Common myeloid progenitor, CD34-positive (primary cell): Measurements from ENCODE around the gene OLFML2B.

Experiments used
- CTCF ChIA-PET: fragments of 350-600 bp; sonication (Branson Sonifier 250); formaldehyde crosslinking; loops from one replicate; lab custom pipeline; 2021; ENCODE audit warnings: antibody characterized with exemption; lab: Charles Lee
- POLR2A ChIA-PET: fragments of 350-600 bp; sonication (Branson Sonifier 250); formaldehyde crosslinking; loops from one replicate; lab custom pipeline; 2021; ENCODE audit warnings: antibody characterized with exemption; lab: Charles Lee
- DNase-seq, 3 donors: peaks; one replicate each; pipeline versions ENCODE4 v3.0.0 to v3.0.0-alpha.2; 2013
- H3K27ac ChIP-seq, 2 experiments: 1 replicate in 1 of 2; 2 replicates in 1 of 2; pipeline ENCODE4 v1.7.0; 2013; ENCODE audit warnings: inconsistent platforms in 2 of 2, low read length in 2 of 2, mild to moderate bottlenecking in 2 of 2, low read depth in 1 of 2, moderate library complexity in 1 of 2; ENCODE audit not compliant: severe bottlenecking in 2 of 2, insufficient read depth in 1 of 2, poor library complexity in 1 of 2
- H3K27me3 ChIP-seq, 5 experiments: replicated peaks in 2 of 5; 1 replicate in 3 of 5; 2 replicates in 2 of 5; pipeline versions ENCODE4 v1.6.1 to v1.7.0; 2013; ENCODE audit warnings: low read length in 4 of 5, mild to moderate bottlenecking in 2 of 5, moderate library complexity in 2 of 5, inconsistent platforms in 1 of 5; ENCODE audit not compliant: insufficient read depth in 5 of 5, control insufficient read depth in 4 of 5
- H3K36me3 ChIP-seq, 4 experiments: 1 replicate in 2 of 4; 2 replicates in 2 of 4; pipeline versions ENCODE4 v1.6.1 to v1.7.0; 2013; ENCODE audit warnings: low read length in 3 of 4, control low read depth in 1 of 4, mild to moderate bottlenecking in 1 of 4; ENCODE audit not compliant: control insufficient read depth in 4 of 4, insufficient read depth in 4 of 4
- H3K4me1 ChIP-seq, 4 experiments: 1 replicate in 3 of 4; 2 replicates in 1 of 4; pipeline versions ENCODE4 v1.6.1 to v1.7.1; 2013; ENCODE audit warnings: low read length in 3 of 4, mild to moderate bottlenecking in 3 of 4, control low read depth in 1 of 4, inconsistent platforms in 1 of 4, moderate library complexity in 1 of 4; ENCODE audit not compliant: control insufficient read depth in 4 of 4, insufficient read depth in 4 of 4; ENCODE audit errors: control extremely low read depth in 1 of 4
- H3K4me3 ChIP-seq, 7 experiments: 1 replicate in 4 of 7; 2 replicates in 3 of 7; pipeline versions ENCODE4 v1.5.1 to v1.7.0; 2013; ENCODE audit warnings: mild to moderate bottlenecking in 7 of 7, low read length in 6 of 7, moderate library complexity in 6 of 7, inconsistent platforms in 2 of 7, low read depth in 2 of 7, control low read depth in 1 of 7; ENCODE audit not compliant: insufficient read depth in 4 of 7, control insufficient read depth in 1 of 7; ENCODE audit errors: extremely low read depth in 1 of 7
- H3K9me3 ChIP-seq, 5 experiments: 1 replicate in 4 of 5; 2 replicates in 1 of 5; pipeline versions ENCODE4 v1.6.1 to v1.7.1; 2013; ENCODE audit warnings: low read length in 4 of 5, mild to moderate bottlenecking in 2 of 5, inconsistent platforms in 1 of 5, low read depth in 1 of 5, moderate library complexity in 1 of 5; ENCODE audit not compliant: control insufficient read depth in 4 of 5, insufficient read depth in 2 of 5; ENCODE audit errors: control extremely low read depth in 1 of 5
- WGBS: methylation state at CpG from one replicate; pipeline ENCODE4 v1.1.5; 2013; ENCODE audit not compliant: insufficient coverage; 5-methylcytosine and 5-hydroxymethylcytosine counted together

The OLFML2B gene

GRCh38 chr1:162026881-162027280 lies 3.2 kb upstream of the OLFML2B start:
- ChIA-PET POLR2A (no interaction called here), CTCF (interaction anchor here (0.7 to 1.4 kb wide), 3 partner anchors 11 to 243 kb away, joined by 3 to 6 read pairs (median 5); no protein-coding TSS in a partner anchor)
- DNase-seq: peak in 1 of 3 donors; percentile 13
- Histone ChIP-seq H3K9me3 (peaks cover 0 to 2% (median 0%) of the 10 kb centered on the region in 5 experiments), H3K27ac (no peak overlapping the region), H3K36me3 (no peaks in the 10 kb centered on the region), H3K4me3 (no peak overlapping the region), H3K4me1 (peaks cover 4 to 18% (median 13%) of the 10 kb centered on the region in 4 experiments), H3K27me3 (peaks cover 0 to 19% (median 5%) of the 10 kb centered on the region in 5 experiments)
- 100% methylated on average over 1 of the region's 2 CpGs for WGBS

- DNase-seq: no peak
- WGBS: 95% methylated on average over 2 of the region's 2 CpGs
- no peaks in the 10 kb centered on the region for H3K36me3 ChIP-seq
- ChIA-PET CTCF (interaction anchor here (0.6 to 3.8 kb wide), 8 partner anchors 11 to 242 kb away, joined by 3 to 30 read pairs (median 4); no protein-coding TSS in a partner anchor), POLR2A (no interaction called here)
- H3K27ac ChIP-seq: no peak overlapping the region
- H3K9me3 ChIP-seq: peaks cover 0 to 2% (median 0%) of the 10 kb centered on the region in 5 experiments
- H3K4me3 ChIP-seq: no peak overlapping the region
- peaks cover 4 to 18% (median 13%) of the 10 kb centered on the region in 4 experiments for H3K4me1 ChIP-seq
- H3K27me3 ChIP-seq: peaks cover 0 to 19% (median 5%) of the 10 kb centered on the region in 5 experiments
Measured at GRCh38 chr1:162025541-162025940, 1.9 kb upstream of the OLFML2B start.

- H3K36me3 ChIP-seq: no peaks in the 10 kb centered on the region
- DNase-seq: no peak
- peaks cover 0 to 2% (median 0%) of the 10 kb centered on the region in 5 experiments for H3K9me3 ChIP-seq
- WGBS: 53% methylated on average over 17 of the region's 20 CpGs
- ChIA-PET CTCF (interaction anchor here (1.0 to 3.8 kb wide), 10 partner anchors 12 to 230 kb away, joined by 3 to 30 read pairs (median 6); no protein-coding TSS in a partner anchor), POLR2A (no interaction called here)
- H3K4me3 ChIP-seq: peak overlapping the region; percentile 46 to 95 (median 83)
- H3K27me3 ChIP-seq: peaks cover 0 to 19% (median 5%) of the 10 kb centered on the region in 5 experiments
- H3K27ac ChIP-seq: no peak overlapping the region
- H3K4me1 ChIP-seq: peaks cover 4 to 17% (median 12%) of the 10 kb centered on the region in 4 experiments
Measured at GRCh38 chr1:162023181-162023546, 505 bp downstream of the OLFML2B start.

- DNase-seq: no peak
- Histone ChIP-seq H3K36me3 (no peaks in the 10 kb centered on the region), H3K27me3 (peaks cover 0 to 19% (median 5%) of the 10 kb centered on the region in 5 experiments), H3K9me3 (peaks cover 0 to 2% (median 0%) of the 10 kb centered on the region in 5 experiments), H3K4me3 (no peak overlapping the region), H3K27ac (no peak overlapping the region), H3K4me1 (peaks cover 4 to 17% (median 12%) of the 10 kb centered on the region in 4 experiments)
- POLR2A ChIA-PET: no interaction called here
- WGBS: 97% methylated on average over 9 of the region's 9 CpGs
- CTCF ChIA-PET: interaction anchor here (1.1 to 3.8 kb wide), 3 partner anchors 11 to 158 kb away, joined by 3 to 30 read pairs (median 10); no protein-coding TSS in a partner anchor
Measured at GRCh38 chr1:162022626-162023025, 1.0 kb downstream of the OLFML2B start.

GRCh38 chr1:162021124-162021523 lies 2.5 kb downstream of the OLFML2B start:
- DNase-seq: no peak
- ChIA-PET POLR2A (no interaction called here), CTCF (interaction anchor here (0.5 kb wide), 1 partner anchor 15 kb away, joined by 3 read pairs; no protein-coding TSS in a partner anchor)
- 93% methylated on average over 3 of the region's 4 CpGs for whole genome bisulfite sequencing
- Histone ChIP-seq H3K36me3 (no peaks in the 10 kb centered on the region), H3K9me3 (no peaks in the 10 kb centered on the region), H3K4me1 (peaks cover 4 to 17% (median 12%) of the 10 kb centered on the region in 4 experiments), H3K27ac (no peak overlapping the region), H3K27me3 (peaks cover 0 to 18% (median 5%) of the 10 kb centered on the region in 5 experiments), H3K4me3 (no peak overlapping the region)

GRCh38 chr1:162020150-162020549 lies 3.5 kb downstream of the OLFML2B start:
- Histone ChIP-seq H3K27ac (no peak overlapping the region), H3K4me1 (peaks cover 4 to 17% (median 12%) of the 10 kb centered on the region in 4 experiments), H3K9me3 (no peaks in the 10 kb centered on the region), H3K4me3 (no peak overlapping the region), H3K27me3 (peaks cover 0 to 13% (median 5%) of the 10 kb centered on the region in 5 experiments), H3K36me3 (no peaks in the 10 kb centered on the region)
- 83% methylated on average over 1 of the region's 2 CpGs for WGBS
- DNase-seq: no peak
- CTCF ChIA-PET: interaction anchor here (1.0 kb wide), 1 partner anchor 17 kb away, joined by 3 read pairs; no protein-coding TSS in a partner anchor
- POLR2A ChIA-PET: no interaction called here

- peaks cover 2 to 15% (median 11%) of the 10 kb centered on the region in 4 experiments for H3K4me1 ChIP-seq
- H3K9me3 ChIP-seq: no peaks in the 10 kb centered on the region
- WGBS: 90% methylated on average over 2 of the region's 3 CpGs
- POLR2A ChIA-PET: no interaction called here
- no peak for DNase-seq
- H3K4me3 ChIP-seq: no peak overlapping the region
- CTCF ChIA-PET: interaction anchor here (0.8 to 1.1 kb wide), 5 partner anchors 14 to 227 kb away, joined by 3 to 4 read pairs (median 3); no protein-coding TSS in a partner anchor
- H3K27me3 ChIP-seq: peaks cover 0 to 11% (median 5%) of the 10 kb centered on the region in 5 experiments
- no peak overlapping the region for H3K27ac ChIP-seq
- no peaks in the 10 kb centered on the region for H3K36me3 ChIP-seq
Measured at GRCh38 chr1:162019446-162019845, 4.2 kb downstream of the OLFML2B start.
